ENCODE measurements around the gene UMAD1.

GRCh38 chr7:7720750-7721621 is 80.4 kb downstream of the UMAD1 start:
- no peak for TF ChIP-seq FOXM1 (IDR thresholded peaks at IDR 0.05; ENCODE audit: low read depth)
- no peak for TF ChIP-seq NFIC (IDR thresholded peaks at IDR 0.05; ENCODE audit: borderline replicate concordance)
- no peak for TF ChIP-seq CTCF (IDR thresholded peaks at IDR 0.05)
- TF ChIP-seq REST (IDR thresholded peaks at IDR 0.05; ENCODE audit: low read depth, low read length), result no peak
- no peak for TF ChIP-seq EP300 (IDR thresholded peaks at IDR 0.05; ENCODE audit: borderline replicate concordance in 1 of 2, low read depth in 1 of 2, low read length in 1 of 2)
- TF ChIP-seq JUND (IDR thresholded peaks at IDR 0.05), result no peak
- no peak for TF ChIP-seq POLR2AphosphoS5 (IDR thresholded peaks at IDR 0.05; ENCODE audit: low read depth, low read length)
- TF ChIP-seq TAF1 (IDR thresholded peaks at IDR 0.05; ENCODE audit: borderline replicate concordance, low read depth, low read length), result no peak
- TF ChIP-seq ZBTB33 (IDR thresholded peaks at IDR 0.05; ENCODE audit: borderline replicate concordance, low read depth), result no peak
- TF ChIP-seq FOXJ3 (CRISPR knock-in tag; IDR thresholded peaks at IDR 0.05), result no peak
- no peak for TF ChIP-seq PBX3 (IDR thresholded peaks at IDR 0.05)
- TF ChIP-seq CHD2 (IDR thresholded peaks at IDR 0.05; ENCODE audit: low read length, partially characterized antibody), result no peak
- no peak for TF ChIP-seq TCF12 (IDR thresholded peaks at IDR 0.05)
